H1 (cell line): Measurements from ENCODE around the gene PIGBOS1. TPM values are rescaled to one million over a fixed set of nuclear protein-coding genes. Genes with fewer than 3 reads are reported as not detected.
"Not testable (repeated sequence)": the region's sequence is repeated elsewhere in the genome, so short reads cannot be mapped to it uniquely, and the experiment has no call there.

Experiments
- CTCF ChIA-PET: fragments of 300-600 bp; sonication (Branson Sonifier 250); formaldehyde crosslinking; loops from one replicate; lab custom pipeline; 2021; ENCODE audit not compliant: partially characterized antibody; lab: Charles Lee
- POLR2A ChIA-PET: fragments of 300-600 bp; sonication (Branson Sonifier 250); formaldehyde crosslinking; loops from one replicate; lab custom pipeline; 2021; ENCODE audit warnings: inconsistent platforms; ENCODE audit not compliant: partially characterized antibody; lab: Charles Lee
- DNase-seq, 2 experiments: peaks; one replicate each; pipeline versions ENCODE4 v3.0.0 to v3.0.0-alpha.2; 2010 to 2022; ENCODE audit warnings: low spot score in 2 of 2, low read depth in 1 of 2, mixed read lengths in 1 of 2
- FAIRE-seq: peaks from 2 replicates; lab custom pipeline; 2011; peaks lifted over from hg19 to GRCh38; lab: Jason Lieb, UNC
- H2AFZ ChIP-seq: 2 replicates; pipeline ENCODE4 v1.8.1; 2012; ENCODE audit warnings: low read length, inconsistent platforms
- H2AK5ac ChIP-seq: 2 replicates; pipeline ENCODE4 v1.6.1; 2013; ENCODE audit warnings: low read depth, low read length
- H2BK120ac ChIP-seq: replicated peaks from 2 replicates; pipeline ENCODE3; 2013; ENCODE audit warnings: low read depth, low read length, inconsistent platforms
- H2BK12ac ChIP-seq: 2 replicates; pipeline ENCODE4 v1.6.1; 2013; ENCODE audit warnings: low read depth, low read length
- H2BK15ac ChIP-seq: 2 replicates; pipeline ENCODE4 v1.6.1; 2013; ENCODE audit warnings: low read length
- H2BK20ac ChIP-seq: 2 replicates; pipeline ENCODE4 v1.6.1; 2013; ENCODE audit warnings: low read length
- H2BK5ac ChIP-seq: 2 replicates; pipeline ENCODE4 v1.6.1; 2013; ENCODE audit warnings: low read depth, low read length
- H3K14ac ChIP-seq: 2 replicates; pipeline ENCODE4 v1.6.1; 2013; ENCODE audit warnings: inconsistent platforms; ENCODE audit not compliant: insufficient read length
- H3K18ac ChIP-seq: 2 replicates; pipeline ENCODE4 v1.6.1; 2013; ENCODE audit warnings: low read length; ENCODE audit errors: extremely low read depth
- H3K23ac ChIP-seq: 2 replicates; pipeline ENCODE4 v1.6.1; 2013; ENCODE audit warnings: inconsistent platforms; ENCODE audit not compliant: insufficient read length
- H3K23me2 ChIP-seq: 2 replicates; pipeline ENCODE4 v1.6.1; 2013; ENCODE audit warnings: low read depth, low read length
- H3K27ac ChIP-seq: 2 replicates; pipeline ENCODE4 v1.6.1; 2011; ENCODE audit warnings: low read depth, low read length, inconsistent platforms
- H3K27me3 ChIP-seq, 4 experiments: replicated peaks in 1 of 4; 1 replicate in 1 of 4; 2 replicates in 3 of 4; pipeline versions ENCODE4 v1.6.1 to v1.8.1; 2011 to 2013; ENCODE audit warnings: low read length in 3 of 4, mild to moderate bottlenecking in 3 of 4, inconsistent platforms in 2 of 4, mixed read lengths in 2 of 4, moderate library complexity in 1 of 4; ENCODE audit not compliant: control insufficient read depth in 3 of 4, insufficient read depth in 3 of 4; ENCODE audit errors: extremely low read depth in 1 of 4
- H3K36me3 ChIP-seq, 4 experiments: 2 replicates each; pipeline versions ENCODE4 v1.6.1 to v1.8.1; 2011 to 2013; ENCODE audit warnings: mild to moderate bottlenecking in 4 of 4, low read length in 3 of 4, moderate library complexity in 2 of 4, control low read depth in 1 of 4, inconsistent platforms in 1 of 4; ENCODE audit not compliant: insufficient read depth in 4 of 4, control insufficient read depth in 2 of 4
- H3K4ac ChIP-seq: replicated peaks from 2 replicates; pipeline ENCODE3; 2013; ENCODE audit warnings: low read length, low read depth, mixed read lengths, inconsistent platforms; ENCODE audit not compliant: insufficient read length
- H3K4me1 ChIP-seq, 4 experiments: replicated peaks in 1 of 4; 1 replicate in 1 of 4; 2 replicates in 3 of 4; pipeline versions ENCODE4 v1.6.1 to v1.8.1; 2011 to 2013; ENCODE audit warnings: low read length in 3 of 4, inconsistent platforms in 2 of 4, mixed read lengths in 1 of 4; ENCODE audit not compliant: insufficient read depth in 4 of 4, control insufficient read depth in 3 of 4
- H3K4me2 ChIP-seq, 2 experiments: 2 replicates each; pipeline versions ENCODE4 v1.6.1 to v1.8.1; 2011 to 2013; ENCODE audit warnings: low read depth in 2 of 2, low read length in 2 of 2, control low read depth in 1 of 2, inconsistent platforms in 1 of 2, mild to moderate bottlenecking in 1 of 2; ENCODE audit not compliant: insufficient read depth in 1 of 2
- H3K4me3 ChIP-seq, 4 experiments: fragments of 200-600, 300-600 bp in 1 of 4; sonication (generic), shearing (Covaris generic), sonication (Bioruptor Twin) in 1 of 4; 2 replicates each; pipeline versions ENCODE4 v1.5.1 to v1.8.1; 2011 to 2016; ENCODE audit warnings: low read length in 4 of 4, low read depth in 3 of 4, control low read depth in 2 of 4, inconsistent platforms in 2 of 4, mild to moderate bottlenecking in 2 of 4, mixed read lengths in 1 of 4, moderate library complexity in 1 of 4; ENCODE audit not compliant: insufficient read depth in 2 of 4; ENCODE audit errors: extremely low read depth in 1 of 4
- H3K56ac ChIP-seq: replicated peaks from 2 replicates; pipeline ENCODE3; 2013; ENCODE audit warnings: low read depth, mild to moderate bottlenecking, mixed read lengths, low read length, inconsistent platforms; ENCODE audit not compliant: insufficient read length
- H3K79me1 ChIP-seq: 2 replicates; pipeline ENCODE4 v1.6.1; 2013; ENCODE audit warnings: low read depth, low read length, control low read depth
- H3K79me2 ChIP-seq, 2 experiments: 2 replicates each; pipeline versions ENCODE4 v1.6.1 to v1.8.1; 2012 to 2013; ENCODE audit warnings: low read length in 2 of 2, mild to moderate bottlenecking in 2 of 2, inconsistent platforms in 1 of 2; ENCODE audit not compliant: insufficient read depth in 2 of 2, control insufficient read depth in 1 of 2
- H3K9ac ChIP-seq, 4 experiments: replicated peaks in 1 of 4; 1 replicate in 1 of 4; 2 replicates in 3 of 4; pipeline versions ENCODE4 v1.6.1 to v1.8.1; 2011 to 2013; ENCODE audit warnings: low read depth in 3 of 4, low read length in 3 of 4, control low read depth in 2 of 4, mild to moderate bottlenecking in 2 of 4, moderate library complexity in 2 of 4, inconsistent platforms in 1 of 4; ENCODE audit errors: extremely low read depth in 1 of 4
- H3K9me3 ChIP-seq, 2 experiments: 2 replicates each; pipeline versions ENCODE4 v1.6.1 to v1.8.1; 2012 to 2013; ENCODE audit warnings: mild to moderate bottlenecking in 2 of 2, moderate library complexity in 2 of 2, control low read depth in 1 of 2, inconsistent platforms in 1 of 2, low read depth in 1 of 2, low read length in 1 of 2, mixed read lengths in 1 of 2; ENCODE audit not compliant: insufficient read depth in 2 of 2
- H4K20me1 ChIP-seq, 2 experiments: replicated peaks in 1 of 2; 2 replicates each; pipeline versions ENCODE3 to v1.8.1; 2011 to 2013; ENCODE audit warnings: inconsistent platforms in 2 of 2, low read length in 2 of 2, mild to moderate bottlenecking in 1 of 2; ENCODE audit not compliant: insufficient read depth in 2 of 2, control insufficient read depth in 1 of 2
- H4K5ac ChIP-seq: 2 replicates; pipeline ENCODE4 v1.6.1; 2013; ENCODE audit warnings: low read length, low read depth, mixed read lengths, inconsistent platforms; ENCODE audit not compliant: insufficient read length
- H4K8ac ChIP-seq: 2 replicates; pipeline ENCODE4 v1.8.0; 2013; ENCODE audit warnings: mild to moderate bottlenecking, moderate library complexity, low read length, inconsistent platforms; ENCODE audit not compliant: insufficient read depth; ENCODE audit errors: extremely low read depth
- H4K91ac ChIP-seq: replicated peaks from 2 replicates; pipeline ENCODE3; 2013; ENCODE audit warnings: low read length, mixed read lengths, inconsistent platforms; ENCODE audit not compliant: insufficient read length
- WGBS, 2 experiments: shearing (Covaris generic) in 1 of 2; methylation state at CpG; one replicate each; pipeline versions ENCODE4 v1.1.6 to v1.1.7; 2013 to 2015; ENCODE audit warnings: low lambda C conversion rate in 2 of 2, mixed read lengths in 2 of 2, inconsistent platforms in 1 of 2, low coverage in 1 of 2, missing lambda C conversion rate in 1 of 2; ENCODE audit not compliant: insufficient replicate concordance in 2 of 2, insufficient coverage in 1 of 2, insufficient read length in 1 of 2; ENCODE audit errors: extremely low coverage in 1 of 2, missing lambda C conversion rate in 1 of 2; 5-methylcytosine and 5-hydroxymethylcytosine counted together
- polyA plus RNA-seq, 7 experiments: library from polyadenylated mRNA; depleted of rRNA in 3 of 7; stranded (reverse) in 5 of 7; unstranded in 2 of 7; fragments of >200 nt in 5 of 7; fragments of 200-250 nt in 2 of 7; gene quantifications; 1 replicate in 5 of 7; 2 replicates in 1 of 7; 4 replicates in 1 of 7; pipeline versions ENCODE4 v1.2.1 to v1.2.3, GENCODE V29; 2011 to 2013; ENCODE audit warnings: missing spikeins in 2 of 7, mixed read lengths in 2 of 7
- total RNA-seq: library from RNA; stranded (reverse); fragmentation: NEBNext Ultra II Directional; extraction: Animal tissue kit (Norgen Biotek cat#: 25700); gene quantifications from 2 replicates; pipeline ENCODE4 v1.2.1, GENCODE V29; 2021

Gene PIGBOS1
- total and polyA plus RNA-seq, 2 of the 8 experiments (the other 6 are each of a cell fraction or from before 2014, with no cell fraction given), result 7.8 to 16.7 TPM

- H3K14ac ChIP-seq, H3K23ac ChIP-seq, H2BK20ac ChIP-seq, H3K23me2 ChIP-seq, H3K9ac ChIP-seq, H2AFZ ChIP-seq, H2BK12ac ChIP-seq, H3K4ac ChIP-seq, H3K9me3 ChIP-seq, H3K4me3 ChIP-seq, POLR2A ChIA-PET, H3K27ac ChIP-seq, H2BK15ac ChIP-seq, H3K27me3 ChIP-seq, H3K4me1 ChIP-seq, H3K56ac ChIP-seq, H4K8ac ChIP-seq, H3K79me1 ChIP-seq, H3K18ac ChIP-seq, DNase-seq, H4K91ac ChIP-seq, H3K36me3 ChIP-seq, H4K20me1 ChIP-seq, H2BK120ac ChIP-seq, H3K79me2 ChIP-seq, H3K4me2 ChIP-seq, H2AK5ac ChIP-seq, H2BK5ac ChIP-seq, FAIRE-seq, H4K5ac ChIP-seq: not testable (repeated sequence)
- CTCF ChIA-PET, result interaction anchor here (1.1 kb wide), 1 partner anchor 159 kb away, joined by 3 read pairs; no protein-coding TSS in a partner anchor
- 93% methylated on average over 2 of the region's 2 CpGs; no CpG with 5 or more reads in 1 of the 2 experiments for WGBS, 2 experiments
Observed at GRCh38 chr15:55280589-55280988, 38.3 kb downstream of the PIGBOS1 start.
